Measurements from ENCODE around the gene COBL. TPM values are rescaled to one million over a fixed set of nuclear protein-coding genes. Genes with fewer than 3 reads are reported as not detected.

COBL gene
- total RNA-seq, 1 donor from 2014 or later = 6.3 TPM

- H3F3A ChIP-seq (ENCODE audit: low read depth) = peaks cover 13% of the 10 kb centered on the region
- H3K36me3 ChIP-seq = no peaks in the 10 kb centered on the region
- H3K4me2 ChIP-seq = no peak overlapping the region
- H3K79me2 ChIP-seq (ENCODE audit: low read depth) = peaks cover 13% of the 10 kb centered on the region
- H3K4me3 ChIP-seq = no peak overlapping the region
- Mint-ChIP-seq H3K4me3 (peak overlapping the region; percentile 12), H3K4me1 (peaks cover 66% of the 10 kb centered on the region), H3K9me3 (no peaks in the 10 kb centered on the region), H3K27me3 (ENCODE audit: insufficient read depth, low read depth) (peaks cover 16% of the 10 kb centered on the region), H3K36me3 (no peaks in the 10 kb centered on the region), H3K27ac (peak overlapping the region; percentile 46)
- no peak for DNase-seq (ENCODE audit: low spot score)
- H2AFZ ChIP-seq (replicated peaks) = no peak overlapping the region
- TF ChIP-seq EZH2phosphoT487 (IDR thresholded peaks at IDR 0.05) = no peak
- TF ChIP-seq CTCF (IDR thresholded peaks at IDR 0.05) = no peak
- TF ChIP-seq EZH2 (IDR thresholded peaks at IDR 0.05) = no peak
- H3K27ac ChIP-seq = no peak overlapping the region
- no peak overlapping the region for H3K9ac ChIP-seq
- H3K27me3 ChIP-seq = no peaks in the 10 kb centered on the region
- H3K9me3 ChIP-seq (ENCODE audit: low read depth) = no peaks in the 10 kb centered on the region
- peaks cover 40% of the 10 kb centered on the region for H3K4me1 ChIP-seq
- H4K20me1 ChIP-seq (ENCODE audit: low read depth) = no peaks in the 10 kb centered on the region
These were observed 80.9 kb downstream of the COBL start for GRCh38 chr7:51235593-51236313.

- no peak for DNase-seq (ENCODE audit: low spot score)
- no peak overlapping the region for H3K9ac ChIP-seq
- peaks cover 13% of the 10 kb centered on the region for H3F3A ChIP-seq (ENCODE audit: low read depth)
- Mint-ChIP-seq H3K4me1 (peaks cover 70% of the 10 kb centered on the region), H3K9me3 (no peaks in the 10 kb centered on the region), H3K27me3 (ENCODE audit: insufficient read depth, low read depth) (peaks cover 16% of the 10 kb centered on the region), H3K36me3 (no peaks in the 10 kb centered on the region), H3K4me3 (peak overlapping the region; percentile 44), H3K27ac (peak overlapping the region; percentile 94)
- H3K36me3 ChIP-seq = no peaks in the 10 kb centered on the region
- H3K4me3 ChIP-seq = no peak overlapping the region
- H3K9me3 ChIP-seq (ENCODE audit: low read depth) = no peaks in the 10 kb centered on the region
- no peak overlapping the region for H3K4me2 ChIP-seq
- H3K27me3 ChIP-seq = no peaks in the 10 kb centered on the region
- no peak overlapping the region for H2AFZ ChIP-seq (replicated peaks)
- H3K79me2 ChIP-seq (ENCODE audit: low read depth) = peaks cover 9% of the 10 kb centered on the region
- H4K20me1 ChIP-seq (ENCODE audit: low read depth) = no peaks in the 10 kb centered on the region
- H3K27ac ChIP-seq = no peak overlapping the region
- peaks cover 40% of the 10 kb centered on the region for H3K4me1 ChIP-seq
- TF ChIP-seq EZH2phosphoT487 (IDR thresholded peaks at IDR 0.05) (no peak), CTCF (IDR thresholded peaks at IDR 0.05) (no peak), EZH2 (IDR thresholded peaks at IDR 0.05) (no peak)
These were observed 81.8 kb downstream of the COBL start for GRCh38 chr7:51234609-51235308.

- Histone ChIP-seq H3K4me2 (peak overlapping the region; percentile 42), H3K9ac (no peak overlapping the region), H3K4me3 (no peak overlapping the region), H3K79me2 (ENCODE audit: low read depth) (peaks cover 3% of the 10 kb centered on the region), H3F3A (ENCODE audit: low read depth) (peaks cover 16% of the 10 kb centered on the region), H4K20me1 (ENCODE audit: low read depth) (no peaks in the 10 kb centered on the region), H3K9me3 (ENCODE audit: low read depth) (no peaks in the 10 kb centered on the region), H3K36me3 (no peaks in the 10 kb centered on the region), H3K4me1 (peaks cover 43% of the 10 kb centered on the region), H2AFZ (replicated peaks) (no peak overlapping the region), H3K27me3 (no peaks in the 10 kb centered on the region), H3K27ac (no peak overlapping the region)
- no peak for DNase-seq (ENCODE audit: low spot score)
- H3K4me1 Mint-ChIP-seq = peaks cover 70% of the 10 kb centered on the region
- no peaks in the 10 kb centered on the region for H3K9me3 Mint-ChIP-seq
- H3K4me3 Mint-ChIP-seq = no peak overlapping the region
- TF ChIP-seq EZH2phosphoT487 (IDR thresholded peaks at IDR 0.05) (no peak), EZH2 (IDR thresholded peaks at IDR 0.05) (no peak), CTCF (IDR thresholded peaks at IDR 0.05) (no peak)
- peak overlapping the region; percentile 94 for H3K27ac Mint-ChIP-seq
- peaks cover 16% of the 10 kb centered on the region for H3K27me3 Mint-ChIP-seq (ENCODE audit: insufficient read depth, low read depth)
- no peaks in the 10 kb centered on the region for H3K36me3 Mint-ChIP-seq
These were observed 82.5 kb downstream of the COBL start for GRCh38 chr7:51234139-51234538.
